H9 (cell line): ENCODE measurements around the gene ADAM33. TPM values are rescaled to one million over a fixed set of nuclear protein-coding genes. Genes with fewer than 3 reads are reported as not detected.
A peak's percentile ranks its signal among the peaks of the same experiment; 100 is the strongest.

ENCODE experiments used
- DNase-seq: peaks from one replicate; pipeline ENCODE4 v3.0.0-alpha.2; 2017
- H2AFZ ChIP-seq: one replicate; pipeline ENCODE4 v1.6.1; 2013; ENCODE audit warnings: mild to moderate bottlenecking, low read length, control low read depth, moderate library complexity
- H2AK5ac ChIP-seq: 2 replicates; pipeline ENCODE4 v1.6.1; 2013; ENCODE audit warnings: low read length, control low read depth, mixed read lengths; ENCODE audit not compliant: insufficient read length
- H2BK120ac ChIP-seq: one replicate; pipeline ENCODE4 v1.6.1; 2013; ENCODE audit warnings: low read depth, mild to moderate bottlenecking, low read length, control low read depth, inconsistent platforms; ENCODE audit not compliant: poor library complexity, severe bottlenecking
- H2BK12ac ChIP-seq: 2 replicates; pipeline ENCODE4 v1.6.1; 2013; ENCODE audit warnings: low read length, control low read depth, mixed read lengths, low read depth; ENCODE audit not compliant: insufficient read length
- H2BK15ac ChIP-seq: 2 replicates; pipeline ENCODE4 v1.6.1; 2013; ENCODE audit warnings: low read depth, low read length, control low read depth
- H2BK20ac ChIP-seq: one replicate; pipeline ENCODE4 v1.6.1; 2013; ENCODE audit warnings: low read depth, mild to moderate bottlenecking, low read length, control low read depth, inconsistent platforms; ENCODE audit not compliant: poor library complexity, severe bottlenecking
- H2BK5ac ChIP-seq: 2 replicates; pipeline ENCODE4 v1.6.1; 2013; ENCODE audit warnings: low read length, control low read depth, mixed read lengths; ENCODE audit not compliant: insufficient read length
- H3K14ac ChIP-seq: 2 replicates; pipeline ENCODE4 v1.6.1; 2013; ENCODE audit warnings: low read length, control low read depth; ENCODE audit not compliant: insufficient read depth
- H3K18ac ChIP-seq: 2 replicates; pipeline ENCODE4 v1.6.1; 2013; ENCODE audit warnings: low read depth, mild to moderate bottlenecking, mixed read lengths, low read length, control low read depth; ENCODE audit not compliant: insufficient read length
- H3K23ac ChIP-seq: 2 replicates; pipeline ENCODE4 v1.6.1; 2013; ENCODE audit warnings: low read length, control low read depth, mixed read lengths, low read depth; ENCODE audit not compliant: insufficient read length
- H3K23me2 ChIP-seq: 2 replicates; pipeline ENCODE4 v1.6.1; 2013; ENCODE audit warnings: low read depth, mild to moderate bottlenecking, mixed read lengths, low read length, control low read depth; ENCODE audit not compliant: insufficient read length, poor library complexity, severe bottlenecking
- H3K27ac ChIP-seq: 2 replicates; pipeline ENCODE4 v1.5.1; 2013; ENCODE audit warnings: low read length, control low read depth, mixed read lengths, low read depth; ENCODE audit not compliant: insufficient read length
- H3K27me3 ChIP-seq: 2 replicates; pipeline ENCODE4 v1.6.1; 2013; ENCODE audit warnings: low read length, control low read depth, inconsistent platforms; ENCODE audit not compliant: insufficient read depth
- H3K4ac ChIP-seq: 2 replicates; pipeline ENCODE4 v1.6.1; 2013; ENCODE audit warnings: low read depth, mild to moderate bottlenecking, control low read depth, inconsistent platforms, low read length, moderate library complexity
- H3K4me1 ChIP-seq: 2 replicates; pipeline ENCODE4 v1.6.1; 2013; ENCODE audit warnings: low read length, control low read depth, inconsistent platforms; ENCODE audit not compliant: insufficient read depth
- H3K4me2 ChIP-seq: 2 replicates; pipeline ENCODE4 v1.6.1; 2013; ENCODE audit warnings: low read length, control low read depth, mixed read lengths; ENCODE audit not compliant: insufficient read length, insufficient read depth
- H3K56ac ChIP-seq: 2 replicates; pipeline ENCODE4 v1.6.1; 2013; ENCODE audit warnings: low read depth, mild to moderate bottlenecking, mixed read lengths, low read length, control low read depth; ENCODE audit not compliant: insufficient read length
- H3K79me1 ChIP-seq: 2 replicates; pipeline ENCODE4 v1.6.1; 2013; ENCODE audit warnings: low read depth, mild to moderate bottlenecking, moderate library complexity, low read length, control low read depth, inconsistent platforms; ENCODE audit not compliant: insufficient read depth, poor library complexity, severe bottlenecking
- H3K79me2 ChIP-seq: 2 replicates; pipeline ENCODE4 v1.6.1; 2013; ENCODE audit warnings: low read length, control low read depth, inconsistent platforms; ENCODE audit not compliant: insufficient read depth
- H3K9ac ChIP-seq: 2 replicates; pipeline ENCODE4 v1.6.1; 2013; ENCODE audit warnings: low read length, control low read depth, mixed read lengths; ENCODE audit not compliant: insufficient read length; ENCODE audit errors: extremely low read depth
- H3K9me3 ChIP-seq: one replicate; pipeline ENCODE4 v1.6.1; 2013; ENCODE audit warnings: low read depth, low read length, inconsistent platforms; ENCODE audit not compliant: control insufficient read depth
- H3T11ph ChIP-seq: one replicate; pipeline ENCODE4 v1.6.1; 2013; ENCODE audit warnings: mild to moderate bottlenecking, low read length, control low read depth, inconsistent platforms
- H4K20me1 ChIP-seq: one replicate; pipeline ENCODE4 v1.6.1; 2013; ENCODE audit not compliant: control insufficient read depth, insufficient read length, insufficient read depth
- H4K5ac ChIP-seq: 2 replicates; pipeline ENCODE4 v1.6.1; 2013; ENCODE audit warnings: low read depth, mild to moderate bottlenecking, mixed read lengths, low read length, control low read depth; ENCODE audit not compliant: insufficient read length
- H4K8ac ChIP-seq: replicated peaks from 2 replicates; pipeline ENCODE4 v1.6.1; 2013; ENCODE audit warnings: low read length, control low read depth, mixed read lengths, low read depth; ENCODE audit not compliant: insufficient read length
- H4K91ac ChIP-seq: 2 replicates; pipeline ENCODE4 v1.6.1; 2013; ENCODE audit warnings: low read depth, mild to moderate bottlenecking, moderate library complexity, mixed read lengths, low read length, control low read depth; ENCODE audit not compliant: insufficient read length
- H3K27ac Mint-ChIP-seq, 3 experiments: 2 replicates in 2 of 3; 3 replicates in 1 of 3; pipeline ENCODE4 v1.8.0; 2020 to 2021; ENCODE audit warnings: mixed read lengths in 3 of 3, mild to moderate bottlenecking in 1 of 3, moderate library complexity in 1 of 3
- H3K27me3 Mint-ChIP-seq: 2 replicates; pipeline ENCODE4 v1.8.0; 2021; ENCODE audit warnings: low read depth, mild to moderate bottlenecking, moderate library complexity, mixed read lengths
- H3K36me3 Mint-ChIP-seq, 3 experiments: 2 replicates in 2 of 3; 3 replicates in 1 of 3; pipeline ENCODE4 v1.8.0; 2020 to 2021; ENCODE audit warnings: low read depth in 3 of 3, mixed read lengths in 3 of 3; ENCODE audit not compliant: insufficient read depth in 1 of 3
- H3K4me1 Mint-ChIP-seq, 2 experiments: 2 replicates each; pipeline ENCODE4 v1.8.0; 2020; ENCODE audit warnings: mixed read lengths in 2 of 2
- H3K4me3 Mint-ChIP-seq, 2 experiments: 2 replicates in 1 of 2; 3 replicates in 1 of 2; pipeline ENCODE4 v1.8.0; 2020 to 2021; ENCODE audit warnings: mild to moderate bottlenecking in 2 of 2, mixed read lengths in 2 of 2, moderate library complexity in 1 of 2
- H3K9me3 Mint-ChIP-seq, 2 experiments: 2 replicates in 1 of 2; 3 replicates in 1 of 2; pipeline ENCODE4 v1.8.0; 2020; ENCODE audit warnings: mild to moderate bottlenecking in 2 of 2, mixed read lengths in 2 of 2, moderate library complexity in 1 of 2
- WGBS: extraction: QIAGEN DNeasy Blood & Tissue Kit; methylation state at CpG from one replicate; pipeline ENCODE4 v1.1.7; 2013; ENCODE audit warnings: missing lambda C conversion rate, low lambda C conversion rate, mixed read lengths; ENCODE audit not compliant: insufficient read length; ENCODE audit errors: extremely low coverage; 5-methylcytosine and 5-hydroxymethylcytosine counted together
- total RNA-seq: library from RNA; stranded (reverse); gene quantifications from 2 replicates; pipeline ENCODE4 v1.2.1, GENCODE V29; 2021
- TF ChIP-seq, protein P1 (sequence below): fragments of 200-600 bp; sonication (generic); conservative IDR thresholded peaks from 3 replicates; pipeline ENCODE4 v1.8.0; 2021; ENCODE audit warnings: antibody characterized with exemption, mild to moderate bottlenecking

ADAM33 gene
- total RNA-seq, 1 experiment from 2014 or later = 4.0 TPM

DNA sequence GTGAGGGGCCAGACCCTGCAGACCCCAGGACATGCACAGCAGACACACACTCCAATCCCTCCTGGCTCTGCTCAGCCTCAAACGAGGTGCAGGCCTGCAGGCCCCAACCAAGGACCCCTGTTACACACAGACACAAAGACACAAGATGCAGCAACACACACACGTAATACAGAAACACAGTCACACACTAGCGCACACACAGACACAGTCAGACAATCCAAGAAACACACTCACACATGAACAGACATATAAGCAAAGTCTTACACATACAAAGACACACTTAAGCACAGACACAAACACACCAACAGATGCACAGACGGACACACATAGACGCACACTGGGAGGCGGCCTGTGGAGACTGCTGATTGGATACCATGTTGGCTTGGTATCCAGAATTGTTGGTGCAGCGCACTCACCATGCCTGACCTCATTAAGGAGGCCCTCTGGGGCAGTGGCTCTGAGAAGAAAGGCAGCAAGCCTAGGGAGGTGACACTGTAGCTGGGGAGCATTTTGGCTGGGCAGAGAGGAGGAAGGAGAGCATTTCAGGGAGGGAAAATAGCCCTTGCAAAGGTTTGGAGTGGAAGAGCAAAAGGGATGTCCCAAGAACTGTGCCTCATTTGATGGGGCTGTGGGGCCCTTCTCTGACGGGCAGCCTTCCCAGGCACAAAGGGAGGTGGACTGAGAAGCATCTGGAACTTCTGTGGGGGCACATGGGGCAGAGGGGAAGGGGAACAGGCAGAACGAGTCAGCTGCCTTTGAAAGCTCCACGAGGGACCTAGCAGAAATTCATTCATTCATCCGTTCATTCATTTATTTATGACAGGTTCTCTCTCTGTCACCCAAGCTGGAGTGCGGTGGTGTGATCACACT lies 49.2 kb upstream of the ADAM33 start:
- Mint-ChIP-seq H3K4me3 (no peak overlapping the region), H3K9me3 (no peaks in the 10 kb centered on the region; a peak in 1 of 5 replicates), H3K36me3 (no peaks in the 10 kb centered on the region), H3K27ac (no peak overlapping the region), H3K27me3 (peaks cover 68% of the 10 kb centered on the region), H3K4me1 (peaks cover 5 to 26% of the 10 kb centered on the region in 2 experiments)
- no peak overlapping the region for H3K23ac ChIP-seq
- no peak overlapping the region for H3T11ph ChIP-seq
- no peak overlapping the region for H4K8ac ChIP-seq
- H2AFZ ChIP-seq = no peak overlapping the region
- no peak overlapping the region for H2BK120ac ChIP-seq
- H4K5ac ChIP-seq = no peak overlapping the region
- no peaks in the 10 kb centered on the region; the same call in 1 of the 2 replicates for H3K27me3 ChIP-seq
- TF ChIP-seq, protein P1, sequence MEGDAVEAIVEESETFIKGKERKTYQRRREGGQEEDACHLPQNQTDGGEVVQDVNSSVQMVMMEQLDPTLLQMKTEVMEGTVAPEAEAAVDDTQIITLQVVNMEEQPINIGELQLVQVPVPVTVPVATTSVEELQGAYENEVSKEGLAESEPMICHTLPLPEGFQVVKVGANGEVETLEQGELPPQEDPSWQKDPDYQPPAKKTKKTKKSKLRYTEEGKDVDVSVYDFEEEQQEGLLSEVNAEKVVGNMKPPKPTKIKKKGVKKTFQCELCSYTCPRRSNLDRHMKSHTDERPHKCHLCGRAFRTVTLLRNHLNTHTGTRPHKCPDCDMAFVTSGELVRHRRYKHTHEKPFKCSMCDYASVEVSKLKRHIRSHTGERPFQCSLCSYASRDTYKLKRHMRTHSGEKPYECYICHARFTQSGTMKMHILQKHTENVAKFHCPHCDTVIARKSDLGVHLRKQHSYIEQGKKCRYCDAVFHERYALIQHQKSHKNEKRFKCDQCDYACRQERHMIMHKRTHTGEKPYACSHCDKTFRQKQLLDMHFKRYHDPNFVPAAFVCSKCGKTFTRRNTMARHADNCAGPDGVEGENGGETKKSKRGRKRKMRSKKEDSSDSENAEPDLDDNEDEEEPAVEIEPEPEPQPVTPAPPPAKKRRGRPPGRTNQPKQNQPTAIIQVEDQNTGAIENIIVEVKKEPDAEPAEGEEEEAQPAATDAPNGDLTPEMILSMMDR = no peak
- H2BK12ac ChIP-seq = no peak overlapping the region
- no peak overlapping the region for H3K27ac ChIP-seq
- H4K91ac ChIP-seq = no peak overlapping the region
- H3K79me2 ChIP-seq = no peaks in the 10 kb centered on the region
- no peak overlapping the region for H3K4me2 ChIP-seq
- H2BK15ac ChIP-seq = no peak overlapping the region
- no peaks in the 10 kb centered on the region for H3K4me1 ChIP-seq
- no peak overlapping the region for H2BK20ac ChIP-seq
- no peaks in the 10 kb centered on the region for H4K20me1 ChIP-seq
- H3K79me1 ChIP-seq = no peaks in the 10 kb centered on the region
- WGBS = no CpG with 5 or more reads among the region's 12 CpGs
- H3K4ac ChIP-seq = no peak overlapping the region
- no peak overlapping the region for H2AK5ac ChIP-seq
- H3K9me3 ChIP-seq = no peaks in the 10 kb centered on the region
- H2BK5ac ChIP-seq = no peak overlapping the region
- no peak overlapping the region for H3K56ac ChIP-seq
- peak; percentile 20 for DNase-seq
- no peak overlapping the region for H3K14ac ChIP-seq
- H3K9ac ChIP-seq = no peak overlapping the region
- H3K18ac ChIP-seq = no peak overlapping the region
- H3K23me2 ChIP-seq = no peaks in the 10 kb centered on the region
